NCI-H1930 (cell line): ENCODE results near the gene PGPEP1.
"Not testable (repeated sequence)": the region's sequence is repeated elsewhere in the genome, so short reads cannot be mapped to it uniquely, and the experiment has no call there.

Source experiments
- DNase-seq, 2 experiments: peaks; one replicate each; lab custom pipeline; 2025; lab: John Stamatoyannopoulos, UW

Gene PGPEP1

GRCh38 chr19:18308051-18308947, 32.1 kb upstream of the PGPEP1 start:
- DNase-seq, result no peak

- no peak for DNase-seq
These were observed 31.5 kb upstream of the PGPEP1 start for GRCh38 chr19:18308948-18309325.

- no peak for DNase-seq
These were observed 30.8 kb upstream of the PGPEP1 start for GRCh38 chr19:18309525-18310064.

GRCh38 chr19:18310118-18310909, 30.1 kb upstream of the PGPEP1 start:
- DNase-seq, result no peak

GRCh38 chr19:18310966-18311365, 29.4 kb upstream of the PGPEP1 start:
- no peak for DNase-seq

GRCh38 chr19:18311502-18312091, 28.8 kb upstream of the PGPEP1 start:
- no peak for DNase-seq

- DNase-seq, result no peak
These were observed 28.3 kb upstream of the PGPEP1 start for GRCh38 chr19:18312092-18312534.

- DNase-seq, result no peak
These were observed 27.0 kb upstream of the PGPEP1 start for GRCh38 chr19:18313398-18313797.

GRCh38 chr19:18317961-18318800, 22.2 kb upstream of the PGPEP1 start:
- no peak for DNase-seq

GRCh38 chr19:18319591-18320135, 20.7 kb upstream of the PGPEP1 start:
- no peak for DNase-seq

- DNase-seq, result no peak
These were observed 19.3 kb upstream of the PGPEP1 start for GRCh38 chr19:18320865-18321733.

GRCh38 chr19:18321734-18322102, 18.7 kb upstream of the PGPEP1 start:
- DNase-seq, result no peak

- DNase-seq, result no peak
These were observed 18.1 kb upstream of the PGPEP1 start for GRCh38 chr19:18322318-18322758.

GRCh38 chr19:18322759-18323460, 17.5 kb upstream of the PGPEP1 start, which contains the start of gene LSM4:
Gene LSM4, minus strand, starts transcription at chr19:18323076. Its CDS starts 56 bp downstream, at chr19:18323020.
- peak; percentile 85 to 97 for DNase-seq

GRCh38 chr19:18324373-18324731, 16.0 kb upstream of the PGPEP1 start:
- not testable (repeated sequence) for DNase-seq

- no peak for DNase-seq
These were observed 13.6 kb upstream of the PGPEP1 start for GRCh38 chr19:18326772-18327171.

- DNase-seq, result peak; percentile 83 to 86
These were observed 11.9 kb upstream of the PGPEP1 start for GRCh38 chr19:18328340-18329034.

GRCh38 chr19:18329035-18329376, 11.4 kb upstream of the PGPEP1 start:
- DNase-seq, result no peak

GRCh38 chr19:18330868-18331267, 9.5 kb upstream of the PGPEP1 start:
- DNase-seq, result no peak
